GM12878 (cell line): ENCODE results near the gene L1CAM. TPM values are rescaled to one million over a fixed set of nuclear protein-coding genes. Genes with fewer than 3 reads are reported as not detected.

Experiments
- ATAC-seq: fragments of 200-7000 bp; cut with Tn5 transposase; 3 replicates; pipeline ENCODE4 v1.9.1; 2020; ENCODE audit warnings: mild to moderate bottlenecking, moderate library complexity
- BruUV-seq: library from RNA; stranded (reverse); fragments of 400-500 nt; replicated peaks from 2 replicates; lab custom pipeline; 2021; lab: Mats Ljungman, UMichigan
- CTCF ChIA-PET: fragments of 300-600 bp; sonication (Branson Sonifier 250); formaldehyde crosslinking; extraction: SDS; loops from one replicate; lab custom pipeline; 2021; ENCODE audit warnings: inconsistent platforms; lab: Yijun Ruan, JAX
- POLR2A ChIA-PET: fragments of 350-600 bp; formaldehyde crosslinking; extraction: SDS; loops from one replicate; lab custom pipeline; 2021; ENCODE audit warnings: inconsistent platforms; lab: Charles Lee
- RAD21 ChIA-PET: fragments of 300-600 bp; sonication (Branson Sonifier 250); formaldehyde crosslinking; loops from one replicate; lab custom pipeline; 2023; ENCODE audit warnings: antibody characterized with exemption; ENCODE audit not compliant: unreplicated experiment; lab: Charles Lee
- SMC1A ChIA-PET: fragments of 300-600 bp; sonication (Branson Sonifier 250); formaldehyde crosslinking; loops from one replicate; lab custom pipeline; 2023; ENCODE audit not compliant: unreplicated experiment, uncharacterized antibody; lab: Charles Lee
- DNase-seq: peaks from one replicate; pipeline ENCODE4 v3.0.0-alpha.2; 2011; ENCODE audit warnings: low read depth, low spot score
- FAIRE-seq: peaks from 3 replicates; lab custom pipeline; 2011; peaks lifted over from hg19 to GRCh38; lab: Jason Lieb, UNC
- H2AFZ ChIP-seq: 2 replicates; pipeline ENCODE4 v1.6.0; 2011; ENCODE audit warnings: low read depth, low read length, control low read depth; ENCODE audit not compliant: control insufficient read depth
- H3K27ac ChIP-seq: 2 replicates; pipeline ENCODE4 v1.5.1; 2011; ENCODE audit warnings: control low read depth; ENCODE audit not compliant: control insufficient read depth, insufficient read depth
- H3K27me3 ChIP-seq, 2 experiments: replicated peaks in 1 of 2; 2 replicates each; pipeline versions ENCODE4 v1.6.0 to v1.6.1; 2011; ENCODE audit warnings: low read length in 1 of 2; ENCODE audit not compliant: control insufficient read depth in 2 of 2, insufficient read depth in 2 of 2
- H3K36me3 ChIP-seq, 2 experiments: 2 replicates each; pipeline ENCODE4 v1.5.1; 2011; ENCODE audit warnings: low read length in 1 of 2; ENCODE audit not compliant: control insufficient read depth in 2 of 2, insufficient read depth in 2 of 2
- H3K4me1 ChIP-seq: 2 replicates; pipeline ENCODE4 v1.6.1; 2011; ENCODE audit warnings: mild to moderate bottlenecking, low read length, moderate library complexity, mixed read lengths; ENCODE audit not compliant: control insufficient read depth, insufficient read depth
- H3K4me2 ChIP-seq: 2 replicates; pipeline ENCODE4 v1.6.0; 2011; ENCODE audit warnings: control low read depth; ENCODE audit not compliant: control insufficient read depth, insufficient read depth
- H3K4me3 ChIP-seq: fragments of 200-600 bp; sonication (generic); 2 replicates; pipeline ENCODE4 v1.5.1; 2016
- H3K79me2 ChIP-seq: 2 replicates; pipeline ENCODE4 v1.6.0; 2011; ENCODE audit warnings: low read length; ENCODE audit not compliant: control insufficient read depth, insufficient read depth
- H3K9ac ChIP-seq: 2 replicates; pipeline ENCODE4 v1.8.0; 2011; ENCODE audit warnings: low read length, control low read depth, mixed read lengths; ENCODE audit not compliant: control insufficient read depth, insufficient read depth
- H3K9me3 ChIP-seq: replicated peaks from 3 replicates; pipeline ENCODE4 v1.5.1; 2011; ENCODE audit warnings: mild to moderate bottlenecking, low read length; ENCODE audit not compliant: control insufficient read depth, insufficient read depth
- H4K20me1 ChIP-seq: 2 replicates; pipeline ENCODE4 v1.6.0; 2011; ENCODE audit not compliant: control insufficient read depth, insufficient read depth
- ATF2 ChIP-seq: IDR thresholded peaks from 2 replicates; pipeline ENCODE4 v1.6.1; 2012; ENCODE audit warnings: low read length, inconsistent platforms
- BCL3 ChIP-seq: IDR thresholded peaks from 2 replicates; pipeline ENCODE4 v1.6.1; 2011; ENCODE audit warnings: borderline replicate concordance, low read depth, mild to moderate bottlenecking, moderate library complexity, low read length; ENCODE audit not compliant: insufficient read depth, poor library complexity, severe bottlenecking
- CBFB ChIP-seq: IDR thresholded peaks from 2 replicates; pipeline ENCODE4 v1.6.1; 2016; ENCODE audit warnings: antibody characterized with exemption, low read depth
- CEBPB ChIP-seq, 2 experiments: fragments of 150-350 bp in 1 of 2; IDR thresholded peaks; 2 replicates each; pipeline ENCODE4 v1.6.1; 2012 to 2014; ENCODE audit warnings: low read depth in 2 of 2, low read length in 2 of 2, borderline replicate concordance in 1 of 2, inconsistent platforms in 1 of 2
- E2F8 ChIP-seq: fragments of 450-650 bp; IDR thresholded peaks from 2 replicates; pipeline ENCODE4 v1.6.1; 2018; ENCODE audit warnings: mild to moderate bottlenecking, low read depth, moderate library complexity; ENCODE audit not compliant: partially characterized antibody
- HDAC2 ChIP-seq: fragments of 200-600 bp; sonication (generic); IDR thresholded peaks from 2 replicates; pipeline ENCODE4 v1.6.1; 2017
- HSF1 ChIP-seq: fragments of 150-350 bp; IDR thresholded peaks from 2 replicates; pipeline ENCODE4 v1.6.1; 2014; ENCODE audit warnings: mild to moderate bottlenecking, low read depth, low read length
- NFIC ChIP-seq: IDR thresholded peaks from 2 replicates; pipeline ENCODE4 v1.6.1; 2012; ENCODE audit warnings: low read depth, mild to moderate bottlenecking, inconsistent platforms, low read length, moderate library complexity
- NRF1 ChIP-seq: conservative IDR thresholded peaks from 2 replicates; pipeline ENCODE4 v1.6.1; 2011; ENCODE audit warnings: mild to moderate bottlenecking, low read depth, low read length, improper control_type of control experiment
- PAX5 ChIP-seq: IDR thresholded peaks from 2 replicates; pipeline ENCODE4 v1.6.1; 2011; ENCODE audit warnings: low read depth, low read length, borderline replicate concordance
- PML ChIP-seq: IDR thresholded peaks from 2 replicates; pipeline ENCODE4 v1.6.1; 2012; ENCODE audit warnings: low read length, inconsistent platforms
- POLR2AphosphoS5 ChIP-seq: IDR thresholded peaks from 2 replicates; pipeline ENCODE4 v1.6.1; 2011; ENCODE audit warnings: mild to moderate bottlenecking, low read length, inconsistent platforms
- RFX5 ChIP-seq: IDR thresholded peaks from 2 replicates; pipeline ENCODE4 v1.6.1; 2011; ENCODE audit warnings: low read depth, low read length, improper control_type of control experiment
- SMAD5 ChIP-seq: IDR thresholded peaks from 2 replicates; pipeline ENCODE4 v1.6.1; 2016; ENCODE audit warnings: antibody characterized with exemption, low read depth
- TAF1 ChIP-seq: IDR thresholded peaks from 2 replicates; pipeline ENCODE4 v1.6.1; 2011; ENCODE audit warnings: mild to moderate bottlenecking, low read depth, low read length, borderline replicate concordance
- TARDBP ChIP-seq: IDR thresholded peaks from 2 replicates; pipeline ENCODE4 v1.6.1; 2016; ENCODE audit warnings: borderline replicate concordance
- WRNIP1 ChIP-seq: IDR thresholded peaks from 2 replicates; pipeline ENCODE4 v1.6.1; 2011; ENCODE audit warnings: low read depth, low read length, improper control_type of control experiment, borderline replicate concordance
- WGBS: methylation state at CpG from one replicate; pipeline ENCODE4 v1.1.6; 2016; ENCODE audit warnings: low lambda C conversion rate; ENCODE audit not compliant: insufficient replicate concordance, insufficient coverage; ENCODE audit errors: missing lambda C conversion rate; 5-methylcytosine and 5-hydroxymethylcytosine counted together
- in situ Hi-C: fragments of 300-500 bp; cut with MboI; formaldehyde crosslinking; loops from 9 replicates; pipeline ENCODE4 v1.14.3; 2018; ENCODE audit warnings: mixed read lengths
- intact Hi-C: fragments of 100-400 bp; cut with micrococcal nuclease; formaldehyde crosslinking; loops from one replicate; pipeline ENCODE4 v1.14.2; 2022; ENCODE audit not compliant: unreplicated experiment
- polyA plus RNA-seq, 11 experiments: library from polyadenylated mRNA; depleted of rRNA in 4 of 11; unstranded in 6 of 11; stranded (reverse) in 5 of 11; fragments of >200 nt; fragmentation: Nextera tagmentation in 4 of 11; fragmentation: Illumina TruSeq in 1 of 11; extraction: Ambion mirVana in 4 of 11; extraction: Trizol in 1 of 11; gene quantifications; 1 replicate in 1 of 11; 2 replicates in 10 of 11; pipeline versions ENCODE4 v1.2.1 to v1.2.3, GENCODE V29; 2011 to 2016; ENCODE audit warnings: inconsistent platforms in 2 of 11, missing spikeins in 2 of 11, low read depth in 1 of 11
- total RNA-seq, 4 experiments: library from RNA; depleted of rRNA in 3 of 4; stranded (reverse); fragments of >200 nt in 3 of 4; fragmentation: Illumina TruSeq in 1 of 4; extraction: Trizol in 1 of 4; gene quantifications; 2 replicates each; pipeline versions ENCODE4 v1.2.1 to v1.2.3, GENCODE V29; 2013 to 2021

The L1CAM gene
- total and polyA plus RNA-seq, 10 of the 15 experiments (the other 5 are each of a cell fraction or from before 2014, with no cell fraction given), result 0.01 to 0.64 (median 0.09) TPM; not detected in 5

- FAIRE-seq (no peak), DNase-seq (peak; percentile 51), ATAC-seq (peak; percentile 6)
- RAD21 ChIA-PET, result interaction anchor here (1.0 to 6.2 kb wide), 14 partner anchors 9 to 238 kb away, joined by 3 to 59 read pairs (median 4); partner anchors contain the start of genes HCFC1, IDH3G, NAA10 and RENBP
- CTCF ChIA-PET, result interaction anchor here (1.0 to 8.7 kb wide), 8 partner anchors 11 to 163 kb away, joined by 3 to 172 read pairs (median 8); partner anchors contain the start of genes NAA10 and RENBP
- H3K4me3 ChIP-seq, result peak overlapping the region; percentile 74
- H3K9ac ChIP-seq, result peak overlapping the region; percentile 97
- peak overlapping the region; percentile 93 for H3K4me2 ChIP-seq
- H3K79me2 ChIP-seq, result peaks cover 39% of the 10 kb centered on the region
- H3K27ac ChIP-seq, result peak overlapping the region; percentile 98
- in situ Hi-C loops, result loop anchor here (10.0 kb wide), 1 partner anchor 59 kb away; no protein-coding TSS in a partner anchor
- intact Hi-C loops, result loop anchor here (5.0 kb wide), 2 partner anchors 203 to 447 kb away; partner anchors contain the start of genes ABCD1, BCAP31 and FLNA
- BruUV-seq, result no TSS peak
- no peak overlapping the region for H2AFZ ChIP-seq
- SMC1A ChIA-PET, result interaction anchor here (0.8 to 5.5 kb wide), 6 partner anchors 9 to 342 kb away, joined by 3 to 61 read pairs (median 4); no protein-coding TSS in a partner anchor
- peaks cover 9% of the 10 kb centered on the region; the same call in 1 of the 2 replicates for H3K4me1 ChIP-seq
- 22% methylated on average over 4 of the region's 4 CpGs for WGBS
- peaks cover 0 to 2% of the 10 kb centered on the region in 2 experiments; a peak in 2 of 4 replicates for H3K36me3 ChIP-seq
- H3K9me3 ChIP-seq, result no peaks in the 10 kb centered on the region; the same call in 2 of the 3 replicates
- POLR2A ChIA-PET, result interaction anchor here (0.7 to 5.8 kb wide), 9 partner anchors 9 to 199 kb away, joined by 3 to 68 read pairs (median 4); partner anchors contain the start of genes HCFC1, IDH3G, IRAK1 and NAA10
- no peaks in the 10 kb centered on the region for H3K27me3 ChIP-seq
- H4K20me1 ChIP-seq, result no peaks in the 10 kb centered on the region
- TF ChIP-seq TARDBP, result no peak
- TF ChIP-seq BCL3, result peak; percentile 46
- no peak for TF ChIP-seq NFIC
- no peak for TF ChIP-seq HSF1
- no peak; the same call in 1 of the 2 replicates for TF ChIP-seq SMAD5
- peak; percentile 98 for TF ChIP-seq POLR2AphosphoS5
- no peak for TF ChIP-seq E2F8
- TF ChIP-seq HDAC2, result no peak
- TF ChIP-seq PAX5, result no peak
- peak; percentile 84 for TF ChIP-seq TAF1
- TF ChIP-seq PML, result peak; percentile 87; the same call in 1 of the 2 replicates
- no peak for TF ChIP-seq NRF1
- TF ChIP-seq CEBPB (IDR thresholded peaks at IDR 0.05; ENCODE audit: borderline replicate concordance in 1 of 2, low read depth in 2 of 2, low read length in 2 of 2), result no peak
- TF ChIP-seq ATF2, result no peak
- TF ChIP-seq RFX5, result no peak
- TF ChIP-seq CBFB, result 0 out of 2 replicates have a peak, but pooled peaks have one; percentile 14
- no peak for TF ChIP-seq WRNIP1
Measured at GRCh38 chrX:153925387-153925738, 39.4 kb upstream of the L1CAM start.
